ENCODE measurements around the gene MCC.

The MCC gene

GRCh38 chr5:113495422-113495841 lies 7.2 kb upstream of the MCC start:
- no peak for TF ChIP-seq EP300 (IDR thresholded peaks at IDR 0.05; ENCODE audit: borderline replicate concordance)
- TF ChIP-seq ZBTB7A (IDR thresholded peaks at IDR 0.05; ENCODE audit: low read depth), result no peak
- TF ChIP-seq NFIC (IDR thresholded peaks at IDR 0.05), result no peak
- no peak for TF ChIP-seq TCF12 (IDR thresholded peaks at IDR 0.05; ENCODE audit: low read depth)
- no peak for TF ChIP-seq TEAD4 (IDR thresholded peaks at IDR 0.05)
- TF ChIP-seq, protein P1, sequence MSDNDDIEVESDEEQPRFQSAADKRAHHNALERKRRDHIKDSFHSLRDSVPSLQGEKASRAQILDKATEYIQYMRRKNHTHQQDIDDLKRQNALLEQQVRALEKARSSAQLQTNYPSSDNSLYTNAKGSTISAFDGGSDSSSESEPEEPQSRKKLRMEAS (IDR thresholded peaks at IDR 0.05), result no peak
- TF ChIP-seq RAD21 (IDR thresholded peaks at IDR 0.05; ENCODE audit: low read depth), result no peak
- TF ChIP-seq YY1 (IDR thresholded peaks at IDR 0.05; ENCODE audit: low read depth), result no peak
- no peak for TF ChIP-seq CEBPB (IDR thresholded peaks at IDR 0.05)
- TF ChIP-seq EGR1 (IDR thresholded peaks at IDR 0.05), result no peak
- TF ChIP-seq, protein P2, sequence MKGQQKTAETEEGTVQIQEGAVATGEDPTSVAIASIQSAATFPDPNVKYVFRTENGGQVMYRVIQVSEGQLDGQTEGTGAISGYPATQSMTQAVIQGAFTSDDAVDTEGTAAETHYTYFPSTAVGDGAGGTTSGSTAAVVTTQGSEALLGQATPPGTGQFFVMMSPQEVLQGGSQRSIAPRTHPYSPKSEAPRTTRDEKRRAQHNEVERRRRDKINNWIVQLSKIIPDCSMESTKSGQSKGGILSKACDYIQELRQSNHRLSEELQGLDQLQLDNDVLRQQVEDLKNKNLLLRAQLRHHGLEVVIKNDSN (IDR thresholded peaks at IDR 0.05), result no peak
- TF ChIP-seq FOXM1 (IDR thresholded peaks at IDR 0.05; ENCODE audit: borderline replicate concordance, low read depth), result no peak
- TF ChIP-seq CREB1 (IDR thresholded peaks at IDR 0.05; ENCODE audit: low read depth), result no peak
- no peak for TF ChIP-seq TAF1 (IDR thresholded peaks at IDR 0.05; ENCODE audit: low read depth)
- no peak for TF ChIP-seq REST (IDR thresholded peaks at IDR 0.05; ENCODE audit: low read depth)

DNA sequence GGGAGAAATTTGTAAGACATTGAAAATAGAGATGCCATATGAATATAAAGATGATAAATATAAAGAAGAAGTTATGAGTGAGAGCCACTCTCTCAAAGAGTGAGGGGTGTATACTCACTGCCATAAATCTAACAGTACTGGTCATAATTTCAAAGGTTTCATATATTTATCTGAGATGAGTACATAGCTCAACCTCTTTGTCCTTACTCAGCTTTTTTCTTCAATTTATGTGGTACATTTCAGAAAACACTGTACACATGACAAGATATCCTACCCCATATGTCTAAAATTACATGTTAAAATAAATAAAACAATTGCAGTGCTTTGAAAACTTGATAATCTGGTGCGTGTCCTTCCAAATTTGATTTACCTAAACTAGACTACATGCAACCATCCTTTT lies 5.2 kb upstream of the MCC start:
- TF ChIP-seq TCF12 (IDR thresholded peaks at IDR 0.05; ENCODE audit: low read depth), result no peak
- no peak for TF ChIP-seq ZBTB7A (IDR thresholded peaks at IDR 0.05; ENCODE audit: low read depth)
- no peak for TF ChIP-seq TAF1 (IDR thresholded peaks at IDR 0.05; ENCODE audit: low read depth)
- TF ChIP-seq REST (IDR thresholded peaks at IDR 0.05; ENCODE audit: low read depth), result no peak
- TF ChIP-seq FOXM1 (IDR thresholded peaks at IDR 0.05; ENCODE audit: borderline replicate concordance, low read depth), result no peak
- TF ChIP-seq NFIC (IDR thresholded peaks at IDR 0.05), result no peak

GRCh38 chr5:113491022-113491421 lies 2.8 kb upstream of the MCC start:
- no peak for TF ChIP-seq TEAD4 (IDR thresholded peaks at IDR 0.05)

DNA sequence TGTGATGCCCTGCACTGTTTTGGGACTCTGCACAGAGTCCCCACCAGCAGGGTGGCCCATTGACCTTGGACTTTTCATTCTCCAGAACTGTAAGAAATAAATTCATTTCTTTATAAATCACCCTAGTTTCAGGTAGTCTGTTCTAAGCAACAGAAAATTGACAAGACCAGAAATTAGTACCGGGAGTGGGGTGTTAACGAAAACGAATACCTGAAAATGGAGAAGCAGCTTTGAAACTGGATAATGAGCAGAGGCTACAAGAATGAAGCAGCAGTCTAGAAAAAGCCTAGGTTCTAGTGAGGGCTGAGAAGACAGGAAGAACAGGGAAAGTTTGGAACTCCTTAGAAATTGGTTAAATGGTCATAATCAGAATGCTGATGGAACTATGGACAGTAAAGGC lies 2.1 kb upstream of the MCC start:
- TF ChIP-seq YY1 (IDR thresholded peaks at IDR 0.05; ENCODE audit: low read depth), result no peak
- no peak for TF ChIP-seq RAD21 (IDR thresholded peaks at IDR 0.05; ENCODE audit: low read depth)
- TF ChIP-seq ZBTB7A (IDR thresholded peaks at IDR 0.05; ENCODE audit: low read depth), result no peak
- no peak for TF ChIP-seq CEBPB (IDR thresholded peaks at IDR 0.05)
- no peak for TF ChIP-seq REST (IDR thresholded peaks at IDR 0.05; ENCODE audit: low read depth)

GRCh38 chr5:113489299-113489698 lies 1.0 kb upstream of the MCC start:
- TF ChIP-seq TEAD4 (IDR thresholded peaks at IDR 0.05) (0 out of 2 replicates have a peak, but pooled peaks have one; percentile 28), EGR1 (IDR thresholded peaks at IDR 0.05) (no peak), EP300 (IDR thresholded peaks at IDR 0.05; ENCODE audit: borderline replicate concordance) (no peak), YY1 (IDR thresholded peaks at IDR 0.05; ENCODE audit: low read depth) (no peak), TAF1 (IDR thresholded peaks at IDR 0.05; ENCODE audit: low read depth) (no peak)

- TF ChIP-seq, protein P1 (IDR thresholded peaks at IDR 0.05), result no peak
- TF ChIP-seq NFIC (IDR thresholded peaks at IDR 0.05) (no peak), ZBTB7A (IDR thresholded peaks at IDR 0.05; ENCODE audit: low read depth) (no peak), TEAD4 (IDR thresholded peaks at IDR 0.05) (no peak), RAD21 (IDR thresholded peaks at IDR 0.05; ENCODE audit: low read depth) (no peak), YY1 (IDR thresholded peaks at IDR 0.05; ENCODE audit: low read depth) (no peak), EGR1 (IDR thresholded peaks at IDR 0.05) (no peak), FOXM1 (IDR thresholded peaks at IDR 0.05; ENCODE audit: borderline replicate concordance, low read depth) (no peak), CEBPB (IDR thresholded peaks at IDR 0.05) (no peak), REST (IDR thresholded peaks at IDR 0.05; ENCODE audit: low read depth) (no peak), TCF12 (IDR thresholded peaks at IDR 0.05; ENCODE audit: low read depth) (no peak), EP300 (IDR thresholded peaks at IDR 0.05; ENCODE audit: borderline replicate concordance) (no peak; the same call in 1 of the 2 replicates)
- TF ChIP-seq, protein P2 (IDR thresholded peaks at IDR 0.05), result no peak
Measured at GRCh38 chr5:113488645-113489184, 462 bp upstream of the MCC start.

Measured in Ishikawa (cell line).